HG03571 (cell line): Measurements from ENCODE around the gene CAT.

Experiments
- ATAC-seq: cut with Tn5 transposase; IDR thresholded peaks from one replicate; pipeline ENCODE4 v1.9.1; 2021; ENCODE audit not compliant: unreplicated experiment

Gene CAT

GRCh38 chr11:34438529-34439507 is at the start of gene CAT:
TSS of gene CAT (plus strand) at chr11:34438934. CDS start at chr11:34439014, 80 bp downstream.
- ATAC-seq: peak; percentile 97

DNA sequence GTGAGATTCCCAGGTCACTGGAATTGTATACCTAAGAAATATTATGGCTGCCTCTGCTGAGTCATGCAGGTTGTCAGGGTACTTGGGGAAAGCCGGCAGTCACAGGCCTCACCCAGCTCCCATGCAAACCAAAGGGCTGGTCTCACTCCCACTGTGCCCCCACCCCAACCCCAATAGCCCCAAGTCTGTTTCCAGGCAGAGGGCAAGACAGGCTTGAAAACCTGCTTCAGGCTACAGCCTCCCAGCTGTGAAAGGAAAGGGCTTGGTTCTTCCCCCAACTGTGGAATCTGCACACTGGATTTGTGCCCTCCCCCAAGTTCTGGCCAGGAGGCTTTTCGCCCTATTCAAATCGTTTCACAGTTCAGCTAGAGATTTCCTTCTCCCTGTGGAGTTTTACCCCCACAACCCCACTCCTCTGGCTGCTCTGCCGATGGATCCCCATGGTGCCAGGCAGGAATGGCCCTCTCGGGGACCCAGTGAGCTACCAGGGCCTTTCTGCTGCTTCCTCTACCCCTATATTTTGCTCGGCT is 43.9 kb upstream of the CAT start:
- no peak for ATAC-seq

DNA sequence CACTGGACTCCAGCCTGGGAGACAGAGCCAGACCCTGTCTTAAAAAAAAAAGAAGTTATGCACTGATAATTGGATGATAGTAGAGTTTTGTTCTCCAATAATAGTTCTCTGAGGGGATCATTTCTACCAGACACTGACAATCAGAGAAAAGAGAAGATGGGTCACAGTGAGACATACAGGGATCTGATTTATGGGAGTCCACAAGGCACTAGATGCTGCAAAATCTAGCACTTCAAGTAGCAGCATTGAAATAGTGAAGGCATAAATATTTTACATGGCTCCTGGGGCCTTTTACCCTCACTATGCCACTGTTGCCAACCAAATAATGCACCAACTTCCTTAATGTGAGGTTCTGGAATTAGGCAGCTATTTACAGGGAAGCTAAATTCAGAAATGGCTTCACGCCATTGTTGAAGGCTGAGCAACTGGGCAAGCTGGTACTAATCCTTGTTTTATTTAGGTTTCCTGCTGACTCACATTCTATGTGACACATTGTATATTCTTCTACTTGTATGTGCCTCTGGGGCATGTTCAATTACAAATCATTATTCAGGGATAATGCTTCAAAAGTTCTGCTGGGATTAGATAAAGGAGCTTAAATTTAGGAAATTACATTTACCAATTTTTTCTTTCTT is 42.7 kb upstream of the CAT start:
- no peak for ATAC-seq

DNA sequence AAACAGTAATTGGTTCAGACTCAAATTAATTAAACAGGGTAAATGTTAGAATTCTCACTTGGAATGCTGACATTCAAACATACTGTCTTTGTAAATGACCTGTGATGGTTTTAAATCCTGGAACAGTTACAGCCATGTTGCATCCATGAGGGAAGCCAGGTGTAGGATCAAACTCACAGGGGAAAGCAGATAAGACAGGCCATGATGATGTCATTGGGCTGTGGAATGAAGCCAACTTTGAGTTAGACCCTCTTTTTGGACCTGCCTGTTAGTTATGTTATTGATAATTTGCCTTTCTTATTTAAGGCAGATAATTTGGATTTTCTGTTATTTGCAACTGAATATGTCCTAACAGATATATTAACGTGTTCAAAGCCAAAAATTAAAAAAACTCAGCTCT is 41.6 kb upstream of the CAT start:
- ATAC-seq: no peak

- no peak for ATAC-seq
Observed at GRCh38 chr11:34397811-34398210, 40.9 kb upstream of the CAT start.

- ATAC-seq: no peak
Observed at GRCh38 chr11:34403431-34403830, 35.3 kb upstream of the CAT start.

GRCh38 chr11:34404280-34404679 is 34.5 kb upstream of the CAT start:
- no peak for ATAC-seq

- ATAC-seq: no peak
Observed at GRCh38 chr11:34405079-34405858, 33.5 kb upstream of the CAT start.

DNA sequence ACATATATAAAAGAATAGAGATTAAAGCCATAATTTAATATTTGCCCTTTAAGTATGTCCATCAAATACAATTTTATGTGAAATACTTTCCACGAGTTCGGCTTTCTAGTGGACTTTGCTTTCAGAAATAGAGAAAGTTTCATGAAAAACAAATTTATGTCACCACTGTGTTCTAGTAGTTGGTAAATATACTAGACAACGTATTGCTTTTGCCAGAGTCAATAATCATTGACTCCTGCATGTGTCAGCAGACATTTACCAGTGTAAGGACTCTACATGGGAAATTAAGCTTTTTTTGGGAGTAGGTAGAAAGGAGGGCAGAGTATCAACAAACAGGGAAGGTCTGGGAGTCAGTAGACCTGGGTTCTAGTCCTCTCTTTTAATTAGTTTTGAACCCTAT is 32.3 kb upstream of the CAT start:
- no peak for ATAC-seq

DNA sequence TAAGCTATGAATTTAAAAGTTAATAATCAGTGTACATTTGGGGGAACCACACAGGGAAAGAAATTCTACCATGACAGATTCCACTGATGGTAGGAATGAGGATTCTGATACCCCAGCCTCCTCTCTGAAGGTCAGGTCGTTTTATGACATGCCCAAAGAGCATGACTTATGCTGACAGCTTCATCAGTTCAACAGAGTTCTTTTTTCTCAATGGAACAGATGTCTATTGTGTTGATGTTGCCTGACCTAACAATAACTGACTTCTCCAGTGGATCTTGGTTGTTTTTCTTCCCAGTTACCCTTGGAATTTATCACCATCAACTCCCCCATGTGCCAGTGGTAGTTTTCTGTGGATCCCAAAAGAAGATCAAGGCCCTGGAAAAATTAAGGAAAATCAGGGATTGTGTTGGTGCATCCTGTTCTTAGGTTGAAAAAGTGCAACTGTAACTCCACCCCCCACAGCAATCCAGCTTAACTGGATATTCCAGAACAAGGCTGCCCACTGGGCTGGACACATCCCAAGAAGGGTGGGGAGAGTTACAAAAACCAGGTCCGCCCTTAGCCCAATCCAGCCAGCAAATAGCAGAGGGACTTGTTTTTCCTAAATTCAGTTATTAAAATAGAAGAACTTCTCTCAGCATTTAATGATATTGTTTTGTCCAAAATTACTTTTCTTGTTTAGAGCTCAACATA is 31.5 kb upstream of the CAT start:
- no peak for ATAC-seq

DNA sequence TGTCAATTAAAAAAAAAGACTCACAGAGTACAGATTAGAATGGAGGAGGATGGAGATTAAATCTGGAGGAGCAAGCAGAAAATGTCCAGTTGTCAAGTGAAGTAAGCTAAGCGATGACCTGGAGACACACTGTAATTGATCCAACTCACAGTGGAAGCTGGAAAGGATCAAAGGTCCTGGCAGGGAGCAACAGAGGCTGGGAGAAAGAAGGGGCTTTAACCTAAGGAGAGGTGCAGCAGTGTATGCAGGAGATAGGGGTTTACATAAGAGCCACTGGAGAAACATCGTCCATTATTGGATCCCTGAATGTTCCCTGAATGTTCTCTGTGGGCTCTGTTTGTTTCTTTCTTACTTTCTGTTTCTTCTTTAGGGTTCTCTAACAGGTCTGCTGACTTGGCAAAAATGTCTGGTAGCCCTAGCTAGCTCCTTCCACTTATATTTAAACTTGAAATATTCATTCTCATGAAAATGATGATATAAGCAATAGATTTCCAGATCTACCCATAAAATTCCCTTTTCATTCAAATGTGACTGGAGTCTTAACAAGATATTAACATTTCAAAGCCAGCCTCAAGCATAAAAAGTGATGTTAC is 30.1 kb upstream of the CAT start:
- ATAC-seq: no peak

GRCh38 chr11:34411111-34411510 is 27.6 kb upstream of the CAT start:
- ATAC-seq: no peak

- no peak for ATAC-seq
Observed at GRCh38 chr11:34411791-34412190, 26.9 kb upstream of the CAT start.

- no peak for ATAC-seq
Observed at GRCh38 chr11:34413263-34413662, 25.5 kb upstream of the CAT start.

- no peak for ATAC-seq
Observed at GRCh38 chr11:34415538-34415937, 23.2 kb upstream of the CAT start.

GRCh38 chr11:34416088-34416487 is 22.6 kb upstream of the CAT start:
- no peak for ATAC-seq

DNA sequence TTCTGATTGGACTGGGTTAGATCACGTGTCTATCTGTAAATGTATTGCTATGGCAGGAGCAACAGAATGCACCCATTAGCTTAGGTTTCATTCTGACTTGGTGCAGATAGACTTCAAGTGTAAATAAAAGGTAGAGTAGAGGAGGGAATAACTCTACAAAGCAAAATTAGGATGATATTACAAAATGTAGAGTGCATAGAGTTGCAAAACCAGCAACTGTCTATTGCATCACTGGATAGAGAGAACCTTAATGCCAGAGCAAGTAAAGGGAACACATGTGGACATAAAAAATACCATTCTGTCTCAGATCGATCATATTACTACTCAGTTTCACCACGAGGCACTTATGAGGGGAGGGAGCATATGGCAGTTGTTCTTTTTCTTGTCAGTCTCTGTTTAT is 22.0 kb upstream of the CAT start:
- no peak for ATAC-seq

- ATAC-seq: no peak
Observed at GRCh38 chr11:34417202-34417601, 21.5 kb upstream of the CAT start.

GRCh38 chr11:34419158-34419557 is 19.6 kb upstream of the CAT start:
- no peak for ATAC-seq

DNA sequence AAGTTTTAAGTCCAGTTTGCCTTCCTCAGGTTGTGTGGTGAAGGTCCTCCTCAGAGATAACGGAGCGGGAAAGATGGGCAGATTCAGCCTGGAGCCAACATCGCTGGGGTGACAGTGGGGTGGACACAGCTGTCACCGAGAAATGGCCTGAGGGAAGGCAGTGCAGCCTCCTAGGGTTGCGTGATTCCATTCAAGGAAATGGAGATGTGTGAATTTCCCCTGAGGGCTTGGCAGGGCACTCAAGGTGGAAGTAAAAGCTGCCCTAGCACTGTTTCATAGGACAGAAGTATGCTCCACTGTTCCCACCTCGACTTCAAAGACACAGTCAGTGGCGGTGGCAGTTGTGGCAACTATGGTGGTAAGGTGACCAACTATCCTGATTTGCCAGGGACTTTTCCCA is 15.4 kb upstream of the CAT start:
- no peak for ATAC-seq
